GM23338 (cell line): Measurements from ENCODE around the gene NOX1. TPM values are rescaled to one million over a fixed set of nuclear protein-coding genes. Genes with fewer than 3 reads are reported as not detected.

Experiments
- ATAC-seq: fragments of 200-7000 bp; cut with Tn5 transposase; 3 replicates; pipeline ENCODE4 v1.9.1; 2020
- DNase-seq: peaks from one replicate; pipeline ENCODE4 v3.0.0-alpha.2; 2015; ENCODE audit warnings: low spot score
- H2AFZ ChIP-seq: fragments of 200-600 bp; sonication (generic); 2 replicates; pipeline ENCODE4 v1.8.0; 2016; ENCODE audit warnings: antibody characterized with exemption, mild to moderate bottlenecking, moderate library complexity
- H3F3A ChIP-seq: fragments of 200-600 bp; sonication (generic); replicated peaks from 2 replicates; pipeline ENCODE4 v1.8.0; 2017; ENCODE audit warnings: antibody characterized with exemption, mixed run types, low read depth
- H3K27ac ChIP-seq: fragments of 200-600 bp; sonication (generic); 2 replicates; pipeline ENCODE4 v1.6.1; 2016; ENCODE audit warnings: low read depth
- H3K27me3 ChIP-seq: fragments of 200-600 bp; sonication (generic); 2 replicates; pipeline ENCODE4 v1.8.0; 2016; ENCODE audit warnings: mild to moderate bottlenecking, mixed run types, moderate library complexity; ENCODE audit not compliant: insufficient read depth
- H3K36me3 ChIP-seq: fragments of 200-600 bp; sonication (generic); 2 replicates; pipeline ENCODE4 v1.8.0; 2016; ENCODE audit warnings: mild to moderate bottlenecking; ENCODE audit not compliant: insufficient read depth
- H3K4me1 ChIP-seq: fragments of 200-600 bp; sonication (generic); 2 replicates; pipeline ENCODE4 v1.8.0; 2016; ENCODE audit warnings: mild to moderate bottlenecking, moderate library complexity; ENCODE audit not compliant: insufficient read depth
- H3K4me2 ChIP-seq: fragments of 200-600 bp; sonication (generic); 2 replicates; pipeline ENCODE4 v1.7.1; 2017; ENCODE audit warnings: mixed run types
- H3K4me3 ChIP-seq: fragments of 200-600 bp; sonication (generic); 2 replicates; pipeline ENCODE4 v1.6.1; 2016; ENCODE audit warnings: mixed run types
- H3K79me2 ChIP-seq: fragments of 200-600 bp; sonication (generic); replicated peaks from 2 replicates; pipeline ENCODE4 v1.8.0; 2017; ENCODE audit warnings: mild to moderate bottlenecking; ENCODE audit not compliant: insufficient read depth
- H3K9me2 ChIP-seq: fragments of 200-600 bp; sonication (generic); 2 replicates; pipeline ENCODE4 v1.8.0; 2017; ENCODE audit not compliant: insufficient read depth
- H4K20me1 ChIP-seq: fragments of 200-600 bp; sonication (generic); replicated peaks from 2 replicates; pipeline ENCODE4 v1.8.0; 2017; ENCODE audit warnings: mild to moderate bottlenecking; ENCODE audit not compliant: insufficient read depth
- H3K27ac Mint-ChIP-seq: 2 replicates; pipeline ENCODE4 v1.8.0; 2020; ENCODE audit warnings: inconsistent platforms, mild to moderate bottlenecking, moderate library complexity, mixed read lengths
- H3K27me3 Mint-ChIP-seq: 3 replicates; pipeline ENCODE4 v1.8.0; 2022; ENCODE audit warnings: low read depth, mild to moderate bottlenecking, moderate library complexity, mixed read lengths, inconsistent platforms; ENCODE audit not compliant: insufficient read depth, poor library complexity
- H3K36me3 Mint-ChIP-seq: 3 replicates; pipeline ENCODE4 v1.8.0; 2021; ENCODE audit warnings: low read depth, mild to moderate bottlenecking, inconsistent platforms, moderate library complexity, mixed read lengths
- H3K4me1 Mint-ChIP-seq: 3 replicates; pipeline ENCODE4 v1.8.0; 2020; ENCODE audit warnings: mild to moderate bottlenecking, inconsistent platforms, mixed read lengths
- H3K4me3 Mint-ChIP-seq: 3 replicates; pipeline ENCODE4 v1.8.0; 2021; ENCODE audit warnings: moderate library complexity, mild to moderate bottlenecking, inconsistent platforms, mixed read lengths
- H3K9me3 Mint-ChIP-seq: 3 replicates; pipeline ENCODE4 v1.8.0; 2020; ENCODE audit warnings: moderate library complexity, mild to moderate bottlenecking, inconsistent platforms, mixed read lengths
- CREB1 ChIP-seq: fragments of 250-450 bp; sonication (Bioruptor Pico); IDR thresholded peaks from 2 replicates; pipeline ENCODE4 v1.5.0; 2020; ENCODE audit warnings: low read depth, mild to moderate bottlenecking, moderate library complexity
- EZH2 ChIP-seq: fragments of 200-600 bp; sonication (generic); IDR thresholded peaks from one replicate; pipeline ENCODE4 v1.8.0; 2017; ENCODE audit warnings: antibody characterized with exemption, mild to moderate bottlenecking, low read depth; ENCODE audit not compliant: unreplicated experiment
- EZH2phosphoT487 ChIP-seq: fragments of 200-600 bp; sonication (generic); IDR thresholded peaks from one replicate; pipeline ENCODE4 v1.8.1; 2018; ENCODE audit warnings: antibody characterized with exemption; ENCODE audit not compliant: unreplicated experiment
- JUNB ChIP-seq: IDR thresholded peaks from one replicate; pipeline ENCODE4 v1.6.1; 2016; ENCODE audit warnings: antibody characterized with exemption; ENCODE audit not compliant: unreplicated experiment
- NANOG ChIP-seq: IDR thresholded peaks from 2 replicates; pipeline ENCODE4 v1.6.1; 2016; ENCODE audit warnings: antibody characterized with exemption, borderline replicate concordance
- POLR2AphosphoS5 ChIP-seq: IDR thresholded peaks from 2 replicates; pipeline ENCODE4 v1.6.1; 2016; ENCODE audit warnings: antibody characterized with exemption, low read depth
- ZNF114 ChIP-seq: fragments of 250-450 bp; sonication (Bioruptor Pico); IDR thresholded peaks from 2 replicates; pipeline ENCODE4 v1.5.0; 2020; ENCODE audit warnings: mild to moderate bottlenecking, moderate library complexity
- ZNF331 ChIP-seq: fragments of 250-450 bp; sonication (Bioruptor Pico); IDR thresholded peaks from 2 replicates; pipeline ENCODE4 v1.5.0; 2020; ENCODE audit warnings: low read depth, mild to moderate bottlenecking, moderate library complexity
- polyA plus RNA-seq: library from polyadenylated mRNA; unstranded; fragments of >200 nt; fragmentation: Nextera tagmentation; extraction: Ambion mirVana; gene quantifications from 2 replicates; pipeline ENCODE4 v1.2.1, GENCODE V29; 2016
- total RNA-seq: library from RNA; depleted of rRNA; stranded (reverse); fragments of >200 nt; shearing (Covaris generic); gene quantifications from 2 replicates; pipeline ENCODE4 v1.2.3, GENCODE V29; 2014
- TF ChIP-seq, protein P1 (sequence below): IDR thresholded peaks from one replicate; pipeline ENCODE4 v1.6.1; 2018; ENCODE audit warnings: antibody characterized with exemption; ENCODE audit not compliant: unreplicated experiment
- TF ChIP-seq, protein P2 (sequence below): IDR thresholded peaks from 2 replicates; pipeline ENCODE4 v1.6.1; 2016; ENCODE audit warnings: antibody characterized with exemption
- TF ChIP-seq, protein P3 (sequence below), 2 experiments: fragments of 200-600 bp in 1 of 2; sonication (generic) in 1 of 2; conservative IDR thresholded peaks; 2 replicates each; pipeline versions ENCODE4 v1.5.1 to v1.6.1; 2016 to 2017; ENCODE audit warnings: antibody characterized with exemption in 2 of 2, low read depth in 2 of 2, mild to moderate bottlenecking in 2 of 2, moderate library complexity in 1 of 2

NOX1 gene
- total and polyA plus RNA-seq, 2 experiments from 2014 or later, result 0.31 TPM; not detected in 1

DNA sequence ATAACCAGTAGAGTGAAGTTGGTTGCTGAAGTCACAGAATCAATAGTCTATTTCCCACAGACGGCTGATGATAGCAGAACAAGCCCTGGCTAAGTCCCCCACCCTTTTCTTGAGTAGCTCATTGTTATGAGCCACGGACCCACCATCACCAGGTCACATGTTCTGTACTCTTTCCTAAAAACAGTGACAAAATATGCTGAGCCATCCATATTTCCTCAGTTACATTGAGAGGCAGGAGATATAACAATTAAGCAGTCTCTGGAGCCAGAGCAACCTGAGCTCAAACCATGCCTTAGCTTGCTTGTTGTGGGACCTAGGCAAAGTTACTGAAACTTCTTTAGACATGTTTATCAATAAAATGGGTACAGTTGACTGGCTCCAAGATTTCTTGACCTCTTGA is 56.8 kb downstream of the NOX1 start (continued):
- TF ChIP-seq, protein P1, sequence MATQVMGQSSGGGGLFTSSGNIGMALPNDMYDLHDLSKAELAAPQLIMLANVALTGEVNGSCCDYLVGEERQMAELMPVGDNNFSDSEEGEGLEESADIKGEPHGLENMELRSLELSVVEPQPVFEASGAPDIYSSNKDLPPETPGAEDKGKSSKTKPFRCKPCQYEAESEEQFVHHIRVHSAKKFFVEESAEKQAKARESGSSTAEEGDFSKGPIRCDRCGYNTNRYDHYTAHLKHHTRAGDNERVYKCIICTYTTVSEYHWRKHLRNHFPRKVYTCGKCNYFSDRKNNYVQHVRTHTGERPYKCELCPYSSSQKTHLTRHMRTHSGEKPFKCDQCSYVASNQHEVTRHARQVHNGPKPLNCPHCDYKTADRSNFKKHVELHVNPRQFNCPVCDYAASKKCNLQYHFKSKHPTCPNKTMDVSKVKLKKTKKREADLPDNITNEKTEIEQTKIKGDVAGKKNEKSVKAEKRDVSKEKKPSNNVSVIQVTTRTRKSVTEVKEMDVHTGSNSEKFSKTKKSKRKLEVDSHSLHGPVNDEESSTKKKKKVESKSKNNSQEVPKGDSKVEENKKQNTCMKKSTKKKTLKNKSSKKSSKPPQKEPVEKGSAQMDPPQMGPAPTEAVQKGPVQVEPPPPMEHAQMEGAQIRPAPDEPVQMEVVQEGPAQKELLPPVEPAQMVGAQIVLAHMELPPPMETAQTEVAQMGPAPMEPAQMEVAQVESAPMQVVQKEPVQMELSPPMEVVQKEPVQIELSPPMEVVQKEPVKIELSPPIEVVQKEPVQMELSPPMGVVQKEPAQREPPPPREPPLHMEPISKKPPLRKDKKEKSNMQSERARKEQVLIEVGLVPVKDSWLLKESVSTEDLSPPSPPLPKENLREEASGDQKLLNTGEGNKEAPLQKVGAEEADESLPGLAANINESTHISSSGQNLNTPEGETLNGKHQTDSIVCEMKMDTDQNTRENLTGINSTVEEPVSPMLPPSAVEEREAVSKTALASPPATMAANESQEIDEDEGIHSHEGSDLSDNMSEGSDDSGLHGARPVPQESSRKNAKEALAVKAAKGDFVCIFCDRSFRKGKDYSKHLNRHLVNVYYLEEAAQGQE, result no peak
- TF ChIP-seq ZNF331 (CRISPR knock-in tag), result no peak
- TF ChIP-seq JUNB, result no peak
- no peak for TF ChIP-seq EZH2
- TF ChIP-seq CREB1 (CRISPR knock-in tag), result no peak
- TF ChIP-seq, protein P2, sequence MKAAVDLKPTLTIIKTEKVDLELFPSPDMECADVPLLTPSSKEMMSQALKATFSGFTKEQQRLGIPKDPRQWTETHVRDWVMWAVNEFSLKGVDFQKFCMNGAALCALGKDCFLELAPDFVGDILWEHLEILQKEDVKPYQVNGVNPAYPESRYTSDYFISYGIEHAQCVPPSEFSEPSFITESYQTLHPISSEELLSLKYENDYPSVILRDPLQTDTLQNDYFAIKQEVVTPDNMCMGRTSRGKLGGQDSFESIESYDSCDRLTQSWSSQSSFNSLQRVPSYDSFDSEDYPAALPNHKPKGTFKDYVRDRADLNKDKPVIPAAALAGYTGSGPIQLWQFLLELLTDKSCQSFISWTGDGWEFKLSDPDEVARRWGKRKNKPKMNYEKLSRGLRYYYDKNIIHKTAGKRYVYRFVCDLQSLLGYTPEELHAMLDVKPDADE, result no peak
- TF ChIP-seq, protein P3, sequence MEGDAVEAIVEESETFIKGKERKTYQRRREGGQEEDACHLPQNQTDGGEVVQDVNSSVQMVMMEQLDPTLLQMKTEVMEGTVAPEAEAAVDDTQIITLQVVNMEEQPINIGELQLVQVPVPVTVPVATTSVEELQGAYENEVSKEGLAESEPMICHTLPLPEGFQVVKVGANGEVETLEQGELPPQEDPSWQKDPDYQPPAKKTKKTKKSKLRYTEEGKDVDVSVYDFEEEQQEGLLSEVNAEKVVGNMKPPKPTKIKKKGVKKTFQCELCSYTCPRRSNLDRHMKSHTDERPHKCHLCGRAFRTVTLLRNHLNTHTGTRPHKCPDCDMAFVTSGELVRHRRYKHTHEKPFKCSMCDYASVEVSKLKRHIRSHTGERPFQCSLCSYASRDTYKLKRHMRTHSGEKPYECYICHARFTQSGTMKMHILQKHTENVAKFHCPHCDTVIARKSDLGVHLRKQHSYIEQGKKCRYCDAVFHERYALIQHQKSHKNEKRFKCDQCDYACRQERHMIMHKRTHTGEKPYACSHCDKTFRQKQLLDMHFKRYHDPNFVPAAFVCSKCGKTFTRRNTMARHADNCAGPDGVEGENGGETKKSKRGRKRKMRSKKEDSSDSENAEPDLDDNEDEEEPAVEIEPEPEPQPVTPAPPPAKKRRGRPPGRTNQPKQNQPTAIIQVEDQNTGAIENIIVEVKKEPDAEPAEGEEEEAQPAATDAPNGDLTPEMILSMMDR (conservative IDR thresholded peaks at IDR 0.05; ENCODE audit: low read depth in 2 of 2), result no peak

DNA sequence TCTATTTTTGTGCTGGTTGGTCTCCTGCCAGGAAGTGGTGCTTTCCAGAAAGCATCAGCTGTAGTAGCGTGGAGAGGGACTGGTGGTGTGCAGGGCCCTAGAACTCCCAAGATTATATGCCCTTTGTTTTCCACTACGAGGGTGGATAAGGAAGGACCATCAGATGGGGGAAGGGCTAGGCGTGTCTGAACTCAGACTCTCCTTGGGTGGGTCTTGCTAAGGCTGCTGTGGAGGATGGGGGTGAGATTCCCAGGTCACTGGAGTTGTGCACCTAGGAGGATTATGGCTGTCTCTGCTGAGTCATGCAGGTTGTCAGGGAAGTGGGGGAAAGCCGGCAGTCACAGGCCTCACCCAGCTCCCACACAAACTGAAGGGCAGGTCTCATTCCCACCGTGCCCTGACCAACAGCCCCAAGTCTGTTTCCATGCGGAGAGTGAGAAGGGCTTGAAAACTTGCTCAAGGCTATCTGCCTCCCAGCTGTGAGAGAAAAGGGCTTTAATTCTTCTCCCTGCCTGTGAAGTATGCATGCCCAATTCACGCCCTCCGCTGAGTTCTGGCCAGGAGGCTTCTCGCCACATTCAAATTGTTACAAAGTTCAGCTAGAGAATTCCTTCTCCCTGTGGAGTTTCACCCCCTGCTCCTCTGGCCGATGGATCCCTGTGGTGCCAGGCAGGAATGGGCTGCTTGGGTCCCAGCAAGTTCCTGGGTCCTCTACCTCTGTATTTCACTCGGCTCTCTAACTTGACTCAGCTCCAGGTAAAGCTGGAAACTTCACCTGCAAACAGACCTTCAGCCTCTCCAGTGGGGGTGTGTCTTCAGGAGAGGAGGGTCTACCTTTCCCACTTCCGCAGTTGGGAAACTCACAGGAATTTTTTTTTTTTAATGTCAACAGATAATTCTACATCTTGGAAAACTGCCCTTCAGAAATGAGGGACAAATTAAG is 61.7 kb downstream of the NOX1 start:
- ATAC-seq, result peak; percentile 93
- Histone ChIP-seq H3K4me3 (no peak overlapping the region), H3K27ac (no peak overlapping the region), H3K4me2 (peak overlapping the region; percentile 60; the same call in 1 of the 2 replicates), H3K9me2 (no peaks in the 10 kb centered on the region), H3K4me1 (no peaks in the 10 kb centered on the region), H3K36me3 (no peaks in the 10 kb centered on the region), H3F3A (no peaks in the 10 kb centered on the region), H3K79me2 (no peaks in the 10 kb centered on the region), H2AFZ (peak overlapping the region; percentile 69), H3K27me3 (no peaks in the 10 kb centered on the region), H4K20me1 (no peaks in the 10 kb centered on the region)
- DNase-seq, result peak; percentile 14
- H3K27ac Mint-ChIP-seq, result peak overlapping the region; percentile 59; the same call in 1 of the 2 replicates
- H3K27me3 Mint-ChIP-seq, result no peaks in the 10 kb centered on the region
- no peaks in the 10 kb centered on the region for H3K36me3 Mint-ChIP-seq
- peak overlapping the region; percentile 38; the same call in 2 of the 3 replicates for H3K4me3 Mint-ChIP-seq
- no peaks in the 10 kb centered on the region for H3K9me3 Mint-ChIP-seq
- H3K4me1 Mint-ChIP-seq, result peaks cover 12% of the 10 kb centered on the region
- TF ChIP-seq ZNF331 (CRISPR knock-in tag) (no peak), EZH2phosphoT487 (no peak), POLR2AphosphoS5 (no peak), ZNF114 (CRISPR knock-in tag) (no peak), NANOG (no peak), JUNB (no peak)
- TF ChIP-seq, protein P3 (conservative IDR thresholded peaks at IDR 0.05; ENCODE audit: low read depth in 2 of 2), result no peak
- TF ChIP-seq, protein P1, result no peak
- TF ChIP-seq, protein P2, result no peak
